HG03432 (cell line): ENCODE results near the gene KRTAP22-1.

ENCODE experiments used
- ATAC-seq: cut with Tn5 transposase; IDR thresholded peaks from one replicate; pipeline ENCODE4 v1.9.1; 2021; ENCODE audit warnings: mild to moderate bottlenecking, moderate library complexity; ENCODE audit not compliant: unreplicated experiment

KRTAP22-1 gene

DNA sequence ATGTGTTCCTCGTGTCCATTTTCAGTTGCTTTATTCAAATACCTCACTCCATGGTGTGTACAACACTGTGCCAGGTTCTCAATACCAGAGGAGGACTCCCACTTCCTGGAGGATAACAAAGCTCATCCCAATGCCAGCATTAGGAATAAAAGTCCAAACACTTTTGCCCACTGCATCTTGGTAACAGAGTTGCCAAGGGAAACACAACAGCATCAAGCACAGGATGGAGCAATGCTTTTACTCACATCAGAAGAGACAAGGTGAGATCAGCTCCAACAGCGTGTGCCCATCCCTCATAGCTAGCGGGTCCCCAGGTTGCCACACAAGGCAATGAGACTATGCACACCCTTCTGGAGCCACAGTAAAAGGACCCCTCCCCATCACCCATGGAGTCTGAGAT lies 22.5 kb downstream of the KRTAP22-1 start:
- ATAC-seq = no peak

DNA sequence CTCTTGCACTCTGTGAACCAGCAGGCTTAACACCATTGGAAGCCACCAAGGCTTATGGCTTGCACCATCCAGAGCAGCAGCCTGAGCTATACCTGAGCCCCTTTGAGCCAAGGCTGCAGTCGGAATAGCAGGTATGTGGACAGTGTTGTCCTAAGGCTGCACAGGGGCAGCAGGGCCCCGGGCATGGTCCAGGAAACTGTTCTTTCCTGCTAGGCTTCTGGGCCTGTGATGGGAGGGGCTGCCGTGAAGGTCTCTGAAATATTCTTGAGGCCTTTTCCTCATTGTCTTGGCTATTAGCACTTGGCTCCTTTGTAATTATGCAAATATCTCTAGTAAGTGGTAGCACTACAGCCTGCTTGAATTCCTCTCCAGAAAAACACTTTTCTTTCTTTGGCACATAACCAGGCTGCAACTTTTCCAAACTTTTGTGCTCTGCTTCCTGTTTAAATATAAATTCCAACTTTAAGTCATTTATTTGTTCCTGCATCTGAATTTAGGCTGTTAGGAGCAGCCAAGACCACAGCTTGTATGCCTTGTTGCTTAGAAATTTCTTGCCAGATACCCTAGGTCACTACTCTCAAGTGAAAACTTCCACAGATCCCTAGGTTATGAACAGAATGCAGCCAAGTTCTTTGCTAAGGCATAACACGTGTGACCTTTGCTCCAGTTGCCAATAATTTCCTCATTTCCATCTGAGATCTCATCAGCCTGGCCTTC lies 24.7 kb downstream of the KRTAP22-1 start:
- no peak for ATAC-seq

DNA sequence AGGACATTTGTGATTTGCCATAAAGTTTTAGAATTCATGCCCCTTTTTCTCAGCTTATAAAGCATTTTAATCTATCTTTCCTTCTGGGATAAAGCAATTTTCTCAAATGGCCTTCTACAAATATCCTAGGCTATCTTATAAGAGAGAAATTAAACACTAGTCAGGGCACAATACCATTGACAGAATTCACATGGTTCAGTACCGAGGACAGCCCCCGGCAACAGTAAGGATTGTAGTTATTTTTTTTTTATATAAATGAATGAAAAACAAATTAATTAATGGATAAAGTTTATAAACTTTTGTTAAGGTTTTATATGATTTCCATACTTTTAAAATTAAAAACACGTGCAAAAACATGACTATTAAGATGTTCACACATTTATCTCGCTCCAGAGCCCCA lies 27.2 kb downstream of the KRTAP22-1 start:
- ATAC-seq = no peak

DNA sequence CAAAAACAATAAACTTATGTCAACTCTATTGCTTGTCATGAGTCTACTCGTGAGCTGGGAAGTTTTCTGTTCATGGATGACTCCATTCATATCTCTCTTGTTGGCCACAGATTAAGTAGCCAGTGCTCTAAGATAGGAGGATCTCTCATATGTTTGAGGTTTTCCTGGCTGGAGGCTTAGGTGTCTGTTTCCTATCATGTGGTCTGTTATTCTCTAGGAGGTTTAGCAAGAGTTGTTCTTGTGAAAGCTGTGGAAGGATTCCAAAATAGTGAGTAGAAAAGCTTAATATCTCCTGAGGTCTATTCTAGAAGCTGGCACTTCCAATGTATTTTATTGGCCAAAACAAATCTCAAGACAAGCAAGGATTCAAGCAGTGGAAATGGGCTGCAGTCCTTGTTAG lies 28.3 kb downstream of the KRTAP22-1 start:
- ATAC-seq = no peak

DNA sequence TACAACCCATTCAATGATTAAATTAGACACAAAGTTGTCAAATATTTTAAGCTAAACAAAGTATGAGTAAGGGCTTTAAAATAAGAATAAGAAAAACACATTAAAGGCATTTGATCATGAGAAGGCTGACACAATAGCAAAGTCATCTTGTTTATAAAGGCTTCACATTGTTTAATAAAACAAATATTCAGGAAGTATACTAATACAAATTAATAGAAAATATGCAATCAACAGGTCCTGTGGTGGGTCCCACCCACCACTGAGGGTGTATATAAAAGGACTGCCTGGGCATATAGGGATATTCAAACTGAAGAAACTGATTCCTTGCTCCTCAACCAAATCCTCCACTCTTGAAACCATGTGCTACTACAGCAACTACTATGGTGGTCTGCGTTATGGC lies 34.0 kb downstream of the KRTAP22-1 start, which contains the start of gene KRTAP20-2:
Gene KRTAP20-2 (plus strand): TSS at position 301 of the 400 bp plus-strand sequence. CDS start 58 bp downstream, at position 359.
- no peak for ATAC-seq

DNA sequence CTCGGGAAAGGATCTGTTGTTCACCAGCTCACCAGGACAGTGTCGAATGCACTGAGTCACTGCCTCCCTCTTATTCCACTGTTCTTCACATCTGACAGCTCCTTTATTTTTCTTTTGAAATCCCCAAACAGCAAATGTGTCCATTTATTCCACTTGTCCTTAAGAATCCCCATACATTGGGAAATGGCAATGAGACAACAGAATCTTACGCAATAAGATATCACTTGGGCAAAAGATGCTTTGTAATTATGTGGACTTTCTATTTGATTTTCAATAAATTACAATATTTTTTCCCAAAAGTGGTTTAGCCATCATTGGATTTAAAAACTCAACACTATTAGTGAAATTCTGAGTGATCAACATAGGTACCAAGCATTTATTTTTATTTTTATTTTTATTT lies 37.8 kb downstream of the KRTAP22-1 start:
- no peak for ATAC-seq

DNA sequence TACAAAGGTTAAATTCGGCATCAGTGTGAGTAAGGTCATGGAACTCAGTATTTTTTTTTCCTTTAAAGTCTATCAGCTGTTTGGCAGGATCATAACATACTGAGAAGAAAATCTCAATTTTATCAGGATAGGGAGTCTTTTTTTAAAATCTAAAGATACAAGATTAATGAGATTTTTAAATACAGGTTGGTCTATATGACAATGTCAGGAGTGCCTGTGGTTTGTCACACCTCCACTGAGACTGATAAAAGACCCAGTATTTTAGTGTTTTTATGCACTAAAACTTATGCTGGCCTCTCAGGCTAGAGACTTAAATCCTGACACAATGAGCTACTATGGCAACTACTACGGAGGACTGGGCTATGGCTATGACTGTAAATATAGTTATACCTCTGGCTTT lies 41.7 kb downstream of the KRTAP22-1 start, which contains the start of gene KRTAP20-3:
Gene KRTAP20-3 (plus strand): TSS at position 301 of the 400 bp plus-strand sequence.
- no peak for ATAC-seq

DNA sequence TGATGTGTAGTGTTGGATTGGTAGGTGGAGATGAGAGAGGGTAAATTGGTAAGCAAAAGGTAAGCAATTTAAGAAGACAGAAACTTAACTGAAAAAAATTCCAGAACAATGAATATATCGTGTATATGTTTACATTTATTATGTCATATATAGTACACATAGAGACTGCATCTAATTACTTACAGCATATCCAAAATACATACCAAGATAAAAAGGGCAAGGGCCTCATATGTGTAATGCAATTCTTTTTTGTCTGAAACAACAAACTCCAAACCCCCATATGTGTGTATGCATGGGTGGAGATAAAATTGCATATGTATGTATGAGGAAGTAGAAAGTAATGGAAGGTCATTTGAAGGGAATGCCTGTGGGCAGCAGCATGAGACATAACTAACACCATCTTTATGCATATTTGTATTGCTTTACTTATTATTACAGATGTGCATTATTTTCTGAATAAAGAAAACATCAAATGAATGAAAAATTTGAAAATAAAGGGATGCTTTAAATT lies 46.1 kb downstream of the KRTAP22-1 start:
- no peak for ATAC-seq
